GM12878 (cell line): Measurements from ENCODE around the gene EPB41L4B. TPM values are rescaled to one million over a fixed set of nuclear protein-coding genes. Genes with fewer than 3 reads are reported as not detected.

Source experiments
- ATAC-seq: fragments of 200-7000 bp; cut with Tn5 transposase; 3 replicates; pipeline ENCODE4 v1.9.1; 2020; ENCODE audit warnings: mild to moderate bottlenecking, moderate library complexity
- BruUV-seq: library from RNA; stranded (reverse); fragments of 400-500 nt; replicated peaks from 2 replicates; lab custom pipeline; 2021; lab: Mats Ljungman, UMichigan
- CTCF ChIA-PET: fragments of 300-600 bp; sonication (Branson Sonifier 250); formaldehyde crosslinking; extraction: SDS; loops from one replicate; lab custom pipeline; 2021; ENCODE audit warnings: inconsistent platforms; lab: Yijun Ruan, JAX
- POLR2A ChIA-PET: fragments of 350-600 bp; formaldehyde crosslinking; extraction: SDS; loops from one replicate; lab custom pipeline; 2021; ENCODE audit warnings: inconsistent platforms; lab: Charles Lee
- RAD21 ChIA-PET: fragments of 300-600 bp; sonication (Branson Sonifier 250); formaldehyde crosslinking; loops from one replicate; lab custom pipeline; 2023; ENCODE audit warnings: antibody characterized with exemption; ENCODE audit not compliant: unreplicated experiment; lab: Charles Lee
- SMC1A ChIA-PET: fragments of 300-600 bp; sonication (Branson Sonifier 250); formaldehyde crosslinking; loops from one replicate; lab custom pipeline; 2023; ENCODE audit not compliant: unreplicated experiment, uncharacterized antibody; lab: Charles Lee
- DNase-seq: peaks from one replicate; pipeline ENCODE4 v3.0.0-alpha.2; 2011; ENCODE audit warnings: low read depth, low spot score
- FAIRE-seq: peaks from 3 replicates; lab custom pipeline; 2011; peaks lifted over from hg19 to GRCh38; lab: Jason Lieb, UNC
- H2AFZ ChIP-seq: 2 replicates; pipeline ENCODE4 v1.6.0; 2011; ENCODE audit warnings: low read depth, low read length, control low read depth; ENCODE audit not compliant: control insufficient read depth
- H3K27ac ChIP-seq: 2 replicates; pipeline ENCODE4 v1.5.1; 2011; ENCODE audit warnings: control low read depth; ENCODE audit not compliant: control insufficient read depth, insufficient read depth
- H3K27me3 ChIP-seq, 2 experiments: replicated peaks in 1 of 2; 2 replicates each; pipeline versions ENCODE4 v1.6.0 to v1.6.1; 2011; ENCODE audit warnings: low read length in 1 of 2; ENCODE audit not compliant: control insufficient read depth in 2 of 2, insufficient read depth in 2 of 2
- H3K36me3 ChIP-seq, 2 experiments: 2 replicates each; pipeline ENCODE4 v1.5.1; 2011; ENCODE audit warnings: low read length in 1 of 2; ENCODE audit not compliant: control insufficient read depth in 2 of 2, insufficient read depth in 2 of 2
- H3K4me1 ChIP-seq: 2 replicates; pipeline ENCODE4 v1.6.1; 2011; ENCODE audit warnings: mild to moderate bottlenecking, low read length, moderate library complexity, mixed read lengths; ENCODE audit not compliant: control insufficient read depth, insufficient read depth
- H3K4me2 ChIP-seq: 2 replicates; pipeline ENCODE4 v1.6.0; 2011; ENCODE audit warnings: control low read depth; ENCODE audit not compliant: control insufficient read depth, insufficient read depth
- H3K4me3 ChIP-seq: fragments of 200-600 bp; sonication (generic); 2 replicates; pipeline ENCODE4 v1.5.1; 2016
- H3K79me2 ChIP-seq: 2 replicates; pipeline ENCODE4 v1.6.0; 2011; ENCODE audit warnings: low read length; ENCODE audit not compliant: control insufficient read depth, insufficient read depth
- H3K9ac ChIP-seq: 2 replicates; pipeline ENCODE4 v1.8.0; 2011; ENCODE audit warnings: low read length, control low read depth, mixed read lengths; ENCODE audit not compliant: control insufficient read depth, insufficient read depth
- H3K9me3 ChIP-seq: replicated peaks from 3 replicates; pipeline ENCODE4 v1.5.1; 2011; ENCODE audit warnings: mild to moderate bottlenecking, low read length; ENCODE audit not compliant: control insufficient read depth, insufficient read depth
- H4K20me1 ChIP-seq: 2 replicates; pipeline ENCODE4 v1.6.0; 2011; ENCODE audit not compliant: control insufficient read depth, insufficient read depth
- ATF3 ChIP-seq: IDR thresholded peaks from 2 replicates; pipeline ENCODE4 v1.6.1; 2011; ENCODE audit warnings: low read depth, mild to moderate bottlenecking, low read length, moderate library complexity, borderline replicate concordance; ENCODE audit errors: extremely low read depth
- BACH1 ChIP-seq: fragments of 450-650 bp; IDR thresholded peaks from 2 replicates; pipeline ENCODE4 v1.6.1; 2017; ENCODE audit warnings: mild to moderate bottlenecking, borderline replicate concordance
- CHD2 ChIP-seq: IDR thresholded peaks from 2 replicates; pipeline ENCODE4 v1.6.1; 2011; ENCODE audit warnings: low read depth, low read length, improper control_type of control experiment, borderline replicate concordance
- CREM ChIP-seq: IDR thresholded peaks from 2 replicates; pipeline ENCODE4 v1.6.1; 2014; ENCODE audit warnings: antibody characterized with exemption, low read depth
- JUNB ChIP-seq: IDR thresholded peaks from 2 replicates; pipeline ENCODE4 v1.6.1; 2016; ENCODE audit warnings: antibody characterized with exemption, mild to moderate bottlenecking
- KDM1A ChIP-seq: fragments of 200-600 bp; sonication (generic); IDR thresholded peaks from 2 replicates; pipeline ENCODE4 v1.6.1; 2016; ENCODE audit warnings: borderline replicate concordance
- KLF5 ChIP-seq: fragments of 450-650 bp; IDR thresholded peaks from 2 replicates; pipeline ENCODE4 v1.6.1; 2014; ENCODE audit warnings: mild to moderate bottlenecking; ENCODE audit not compliant: partially characterized antibody
- MEF2B ChIP-seq: fragments of 450-650 bp; IDR thresholded peaks from 2 replicates; pipeline ENCODE4 v1.6.1; 2018; ENCODE audit warnings: mild to moderate bottlenecking, moderate library complexity; ENCODE audit not compliant: partially characterized antibody, poor library complexity, severe bottlenecking
- MYB ChIP-seq: fragments of 150-350 bp; IDR thresholded peaks from 2 replicates; pipeline ENCODE4 v1.6.1; 2014; ENCODE audit warnings: mild to moderate bottlenecking, low read depth, low read length, borderline replicate concordance
- PBX3 ChIP-seq: IDR thresholded peaks from 2 replicates; pipeline ENCODE4 v1.6.1; 2011; ENCODE audit warnings: mild to moderate bottlenecking, low read depth, low read length, moderate library complexity; ENCODE audit not compliant: insufficient replicate concordance
- POLR2A ChIP-seq: IDR thresholded peaks from 2 replicates; pipeline ENCODE4 v1.6.1; 2011; ENCODE audit warnings: low read depth, mild to moderate bottlenecking, low read length
- RCOR1 ChIP-seq: conservative IDR thresholded peaks from 2 replicates; pipeline ENCODE4 v1.6.1; 2012; ENCODE audit warnings: low read depth, low read length, improper control_type of control experiment
- REST ChIP-seq: IDR thresholded peaks from 2 replicates; pipeline ENCODE4 v1.6.1; 2012; ENCODE audit warnings: mild to moderate bottlenecking, low read depth, low read length
- SMC3 ChIP-seq: IDR thresholded peaks from 2 replicates; pipeline ENCODE4 v1.6.1; 2011; ENCODE audit warnings: low read length, improper control_type of control experiment, borderline replicate concordance
- TAF1 ChIP-seq: IDR thresholded peaks from 2 replicates; pipeline ENCODE4 v1.6.1; 2011; ENCODE audit warnings: mild to moderate bottlenecking, low read depth, low read length, borderline replicate concordance
- ZBTB40 ChIP-seq: fragments of 450-650 bp; IDR thresholded peaks from 2 replicates; pipeline ENCODE4 v1.6.1; 2016; ENCODE audit warnings: mild to moderate bottlenecking, moderate library complexity, borderline replicate concordance
- in situ Hi-C: fragments of 300-500 bp; cut with MboI; formaldehyde crosslinking; loops from 9 replicates; pipeline ENCODE4 v1.14.3; 2018; ENCODE audit warnings: mixed read lengths
- intact Hi-C: fragments of 100-400 bp; cut with micrococcal nuclease; formaldehyde crosslinking; loops from one replicate; pipeline ENCODE4 v1.14.2; 2022; ENCODE audit not compliant: unreplicated experiment
- polyA plus RNA-seq, 11 experiments: library from polyadenylated mRNA; depleted of rRNA in 4 of 11; unstranded in 6 of 11; stranded (reverse) in 5 of 11; fragments of >200 nt; fragmentation: Nextera tagmentation in 4 of 11; fragmentation: Illumina TruSeq in 1 of 11; extraction: Ambion mirVana in 4 of 11; extraction: Trizol in 1 of 11; gene quantifications; 1 replicate in 1 of 11; 2 replicates in 10 of 11; pipeline versions ENCODE4 v1.2.1 to v1.2.3, GENCODE V29; 2011 to 2016; ENCODE audit warnings: inconsistent platforms in 2 of 11, missing spikeins in 2 of 11, low read depth in 1 of 11
- total RNA-seq, 4 experiments: library from RNA; depleted of rRNA in 3 of 4; stranded (reverse); fragments of >200 nt in 3 of 4; fragmentation: Illumina TruSeq in 1 of 4; extraction: Trizol in 1 of 4; gene quantifications; 2 replicates each; pipeline versions ENCODE4 v1.2.1 to v1.2.3, GENCODE V29; 2013 to 2021

EPB41L4B gene
- total and polyA plus RNA-seq, 10 of the 15 experiments (the other 5 are each of a cell fraction or from before 2014, with no cell fraction given) = 0.04 to 0.75 (median 0.13) TPM; not detected in 1

GRCh38 chr9:109228093-109228642, 92.7 kb downstream of the EPB41L4B start:
- ChIA-PET CTCF (interaction anchor here (1.2 kb wide), 1 partner anchor 17 kb away, joined by 3 read pairs; no protein-coding TSS in a partner anchor), POLR2A (no interaction called here), RAD21 (no interaction called here), SMC1A (no interaction called here)
- intact Hi-C loops = no loop called here
- no peaks in the 10 kb centered on the region for H3K79me2 ChIP-seq
- no peak overlapping the region for H3K4me2 ChIP-seq
- no peak for DNase-seq
- in situ Hi-C loops = no loop called here
- no peak overlapping the region for H3K4me3 ChIP-seq
- H3K27me3 ChIP-seq = peaks cover 0 to 3% of the 10 kb centered on the region in 2 experiments; a peak in 2 of 4 replicates
- BruUV-seq = no TSS peak
- no peaks in the 10 kb centered on the region for H3K36me3 ChIP-seq
- peak; percentile 56 for FAIRE-seq
- H4K20me1 ChIP-seq = no peaks in the 10 kb centered on the region
- no peak overlapping the region for H3K9ac ChIP-seq
- no peaks in the 10 kb centered on the region for H3K9me3 ChIP-seq
- no peak overlapping the region for H2AFZ ChIP-seq
- no peak overlapping the region for H3K27ac ChIP-seq
- no peaks in the 10 kb centered on the region for H3K4me1 ChIP-seq
- no peak for ATAC-seq
- TF ChIP-seq ATF3 (no peak), ZBTB40 (no peak), POLR2A (no peak), KLF5 (no peak), MYB (no peak), MEF2B (no peak), RCOR1 (no peak), REST (no peak), CREM (no peak), CHD2 (no peak), TAF1 (no peak), KDM1A (no peak), PBX3 (no peak), JUNB (no peak), SMC3 (no peak), BACH1 (no peak)
